Neutrophil (primary cell): Measurements from ENCODE around the gene GNG13.

Source experiments
- H3K27ac ChIP-seq: fragments of 200-600 bp; sonication (generic); 2 replicates; pipeline ENCODE4 v1.5.1; 2016; ENCODE audit warnings: mild to moderate bottlenecking, moderate library complexity
- H3K27me3 ChIP-seq: fragments of 200-600 bp; sonication (generic); 2 replicates; pipeline ENCODE4 v1.6.0; 2016; ENCODE audit warnings: mild to moderate bottlenecking
- H3K36me3 ChIP-seq: fragments of 200-600 bp; sonication (generic); 2 replicates; pipeline ENCODE4 v1.5.1; 2017
- H3K4me1 ChIP-seq, 2 experiments: fragments of 200-600 bp in 1 of 2; sonication (generic) in 1 of 2; 1 replicate in 1 of 2; 2 replicates in 1 of 2; pipeline versions ENCODE4 v1.5.1 to v1.6.1; 2013 to 2016; ENCODE audit warnings: low read depth in 1 of 2, low read length in 1 of 2, mild to moderate bottlenecking in 1 of 2, moderate library complexity in 1 of 2; ENCODE audit not compliant: control insufficient read depth in 1 of 2, insufficient read depth in 1 of 2
- H3K4me3 ChIP-seq, 2 experiments: fragments of 200-600 bp in 1 of 2; sonication (generic) in 1 of 2; 1 replicate in 1 of 2; 2 replicates in 1 of 2; pipeline ENCODE4 v1.5.1; 2013 to 2016; ENCODE audit warnings: low read depth in 1 of 2, low read length in 1 of 2, mild to moderate bottlenecking in 1 of 2, moderate library complexity in 1 of 2
- H3K9me3 ChIP-seq: fragments of 200-600 bp; sonication (generic); 2 replicates; pipeline ENCODE4 v1.5.1; 2016
- CTCF ChIP-seq: fragments of 200-600 bp; sonication (generic); IDR thresholded peaks from 2 replicates; pipeline ENCODE4 v1.5.1; 2016; ENCODE audit warnings: antibody characterized with exemption

Gene GNG13

GRCh38 chr16:796296-797119, 4.0 kb downstream of the GNG13 start:
- no peak overlapping the region for H3K4me3 ChIP-seq
- no peak for TF ChIP-seq CTCF
- no peaks in the 10 kb centered on the region for H3K4me1 ChIP-seq
- no peak overlapping the region for H3K27ac ChIP-seq
- no peaks in the 10 kb centered on the region for H3K9me3 ChIP-seq
- H3K27me3 ChIP-seq: peaks cover 31% of the 10 kb centered on the region
- H3K36me3 ChIP-seq: peaks cover 27% of the 10 kb centered on the region

- TF ChIP-seq CTCF: no peak
- no peak overlapping the region for H3K27ac ChIP-seq
- no peaks in the 10 kb centered on the region for H3K4me1 ChIP-seq
- H3K27me3 ChIP-seq: peaks cover 23% of the 10 kb centered on the region
- H3K9me3 ChIP-seq: no peaks in the 10 kb centered on the region
- peaks cover 32% of the 10 kb centered on the region for H3K36me3 ChIP-seq
- no peak overlapping the region for H3K4me3 ChIP-seq
Measured at GRCh38 chr16:795580-796229, 4.8 kb downstream of the GNG13 start.

- no peak for TF ChIP-seq CTCF
- H3K36me3 ChIP-seq: peaks cover 32% of the 10 kb centered on the region
- H3K4me3 ChIP-seq: no peak overlapping the region
- peaks cover 15% of the 10 kb centered on the region for H3K27me3 ChIP-seq
- no peak overlapping the region for H3K27ac ChIP-seq
- H3K4me1 ChIP-seq: no peaks in the 10 kb centered on the region
- H3K9me3 ChIP-seq: no peaks in the 10 kb centered on the region
Measured at GRCh38 chr16:794853-795466, 5.6 kb downstream of the GNG13 start.

GRCh38 chr16:794091-794822, 6.3 kb downstream of the GNG13 start:
- Histone ChIP-seq H3K36me3 (peaks cover 32% of the 10 kb centered on the region), H3K4me3 (no peak overlapping the region), H3K27ac (no peak overlapping the region), H3K9me3 (no peaks in the 10 kb centered on the region), H3K27me3 (peaks cover 8% of the 10 kb centered on the region), H3K4me1 (peaks cover under 1 to 1% of the 10 kb centered on the region in 2 experiments)
- TF ChIP-seq CTCF: no peak

GRCh38 chr16:793414-793813, 7.1 kb downstream of the GNG13 start:
- Histone ChIP-seq H3K36me3 (peaks cover 32% of the 10 kb centered on the region), H3K9me3 (no peaks in the 10 kb centered on the region)

More at GRCh38 chr16:793414-793813, 7.1 kb downstream of the GNG13 start:
- H3K4me1 ChIP-seq: peaks cover 8% of the 10 kb centered on the region in 2 experiments
- no peaks in the 10 kb centered on the region for H3K27me3 ChIP-seq
- H3K4me3 ChIP-seq: no peak overlapping the region
- TF ChIP-seq CTCF: no peak
- H3K27ac ChIP-seq: no peak overlapping the region
